Mesodermal cell (in vitro differentiated cells): ENCODE results near the gene EPHA3.

Experiments
- H3K27ac ChIP-seq: 2 replicates; pipeline ENCODE4 v1.7.0; 2013; ENCODE audit warnings: mild to moderate bottlenecking, low read depth, low read length, moderate library complexity; ENCODE audit not compliant: severe bottlenecking
- H3K36me3 ChIP-seq: 2 replicates; pipeline ENCODE4 v1.7.1; 2013; ENCODE audit warnings: mild to moderate bottlenecking, low read length, moderate library complexity; ENCODE audit not compliant: control insufficient read depth, insufficient read depth
- H3K4me1 ChIP-seq: one replicate; pipeline ENCODE4 v1.7.1; 2013; ENCODE audit warnings: mild to moderate bottlenecking, low read length; ENCODE audit not compliant: insufficient read depth, control insufficient read depth, poor library complexity, severe bottlenecking
- H3K4me3 ChIP-seq: 2 replicates; pipeline ENCODE4 v1.7.0; 2013; ENCODE audit warnings: low read length, control low read depth, mild to moderate bottlenecking; ENCODE audit not compliant: insufficient read depth, poor library complexity, severe bottlenecking; ENCODE audit errors: extremely low read depth
- H3K9me3 ChIP-seq: 2 replicates; pipeline ENCODE4 v1.7.1; 2013; ENCODE audit warnings: mild to moderate bottlenecking, low read length, moderate library complexity; ENCODE audit not compliant: control insufficient read depth
- WGBS, 2 experiments: methylation state at CpG; one replicate each; pipeline ENCODE4 v1.1.5; 2013; ENCODE audit warnings: missing lambda C conversion rate in 2 of 2; ENCODE audit not compliant: insufficient coverage in 2 of 2; 5-methylcytosine and 5-hydroxymethylcytosine counted together

Gene EPHA3

GRCh38 chr3:89395456-89395855 lies 288.0 kb downstream of the EPHA3 start:
- Histone ChIP-seq H3K27ac (no peak overlapping the region), H3K36me3 (no peaks in the 10 kb centered on the region), H3K4me3 (no peak overlapping the region), H3K4me1 (no peaks in the 10 kb centered on the region), H3K9me3 (no peaks in the 10 kb centered on the region)
- 94 to 100% methylated on average over 1 of the region's 1 CpG for WGBS, 2 experiments

- no peaks in the 10 kb centered on the region for H3K4me1 ChIP-seq
- H3K9me3 ChIP-seq: no peaks in the 10 kb centered on the region
- no peak overlapping the region for H3K4me3 ChIP-seq
- H3K27ac ChIP-seq: no peak overlapping the region
- no peaks in the 10 kb centered on the region for H3K36me3 ChIP-seq
These were observed 288.6 kb downstream of the EPHA3 start for GRCh38 chr3:89395996-89396395.

- 100% methylated on average over 1 of the region's 1 CpG; no CpG with 5 or more reads in 1 of the 2 experiments for WGBS, 2 experiments
- no peaks in the 10 kb centered on the region for H3K4me1 ChIP-seq
- no peak overlapping the region for H3K27ac ChIP-seq
- no peaks in the 10 kb centered on the region for H3K36me3 ChIP-seq
- H3K4me3 ChIP-seq: no peak overlapping the region
- no peaks in the 10 kb centered on the region for H3K9me3 ChIP-seq
These were observed 294.6 kb downstream of the EPHA3 start for GRCh38 chr3:89402051-89402450.

- 75 to 80% methylated on average over 1 of the region's 1 CpG for WGBS, 2 experiments
- no peak overlapping the region for H3K27ac ChIP-seq
- H3K36me3 ChIP-seq: no peaks in the 10 kb centered on the region
- no peaks in the 10 kb centered on the region for H3K9me3 ChIP-seq
- no peak overlapping the region for H3K4me3 ChIP-seq
- no peaks in the 10 kb centered on the region for H3K4me1 ChIP-seq
These were observed 297.8 kb downstream of the EPHA3 start for GRCh38 chr3:89405176-89405575.

GRCh38 chr3:89405593-89405992 lies 298.2 kb downstream of the EPHA3 start:
- Histone ChIP-seq H3K4me1 (no peaks in the 10 kb centered on the region), H3K36me3 (no peaks in the 10 kb centered on the region), H3K9me3 (no peaks in the 10 kb centered on the region), H3K27ac (no peak overlapping the region), H3K4me3 (no peak overlapping the region)
- 83% methylated on average over 1 of the region's 2 CpGs; no CpG with 5 or more reads in 1 of the 2 experiments for WGBS, 2 experiments

GRCh38 chr3:89411201-89411600 lies 303.8 kb downstream of the EPHA3 start:
- 0% methylated on average over 1 of the region's 3 CpGs; no CpG with 5 or more reads in 1 of the 2 experiments for WGBS, 2 experiments
- no peak overlapping the region for H3K27ac ChIP-seq
- no peaks in the 10 kb centered on the region for H3K9me3 ChIP-seq
- no peaks in the 10 kb centered on the region for H3K4me1 ChIP-seq
- H3K4me3 ChIP-seq: no peak overlapping the region
- no peaks in the 10 kb centered on the region for H3K36me3 ChIP-seq

GRCh38 chr3:89414270-89414669 lies 306.8 kb downstream of the EPHA3 start:
- WGBS, 2 experiments: 86% methylated on average over 3 of the region's 4 CpGs

GRCh38 chr3:89419647-89420241 lies 312.3 kb downstream of the EPHA3 start:
- Histone ChIP-seq H3K27ac (no peak overlapping the region), H3K9me3 (no peaks in the 10 kb centered on the region), H3K4me3 (no peak overlapping the region), H3K4me1 (no peaks in the 10 kb centered on the region), H3K36me3 (no peaks in the 10 kb centered on the region)
- 80 to 100% methylated on average over 1 to 2 of the region's 3 CpGs for WGBS, 2 experiments

More at GRCh38 chr3:89414270-89414669, 306.8 kb downstream of the EPHA3 start:
- no peaks in the 10 kb centered on the region for H3K36me3 ChIP-seq
- H3K4me3 ChIP-seq: no peak overlapping the region
- no peaks in the 10 kb centered on the region for H3K4me1 ChIP-seq
- no peak overlapping the region for H3K27ac ChIP-seq
- no peaks in the 10 kb centered on the region for H3K9me3 ChIP-seq

GRCh38 chr3:89426060-89426459 lies 318.6 kb downstream of the EPHA3 start:
- Histone ChIP-seq H3K36me3 (no peaks in the 10 kb centered on the region), H3K9me3 (no peaks in the 10 kb centered on the region), H3K4me1 (no peaks in the 10 kb centered on the region), H3K4me3 (no peak overlapping the region), H3K27ac (no peak overlapping the region)
- WGBS, 2 experiments: 92 to 100% methylated on average over 2 to 4 of the region's 5 CpGs

- H3K36me3 ChIP-seq: no peaks in the 10 kb centered on the region
- 88 to 92% methylated on average over 1 to 2 of the region's 7 CpGs for WGBS, 2 experiments
- H3K27ac ChIP-seq: no peak overlapping the region
- no peaks in the 10 kb centered on the region for H3K9me3 ChIP-seq
- no peaks in the 10 kb centered on the region for H3K4me1 ChIP-seq
- H3K4me3 ChIP-seq: no peak overlapping the region
These were observed 327.4 kb downstream of the EPHA3 start for GRCh38 chr3:89434621-89435380.

- Histone ChIP-seq H3K9me3 (no peaks in the 10 kb centered on the region), H3K4me3 (no peak overlapping the region), H3K4me1 (no peaks in the 10 kb centered on the region), H3K27ac (no peak overlapping the region), H3K36me3 (no peaks in the 10 kb centered on the region)
- no CpG with 5 or more reads among the region's 3 CpGs for WGBS, 2 experiments
These were observed 329.4 kb downstream of the EPHA3 start for GRCh38 chr3:89436846-89437245.
